ENCODE data around the gene CDK2AP2.
"Not testable (repeated sequence)": the region's sequence is repeated elsewhere in the genome, so short reads cannot be mapped to it uniquely, and the experiment has no call there.

The CDK2AP2 gene

DNA sequence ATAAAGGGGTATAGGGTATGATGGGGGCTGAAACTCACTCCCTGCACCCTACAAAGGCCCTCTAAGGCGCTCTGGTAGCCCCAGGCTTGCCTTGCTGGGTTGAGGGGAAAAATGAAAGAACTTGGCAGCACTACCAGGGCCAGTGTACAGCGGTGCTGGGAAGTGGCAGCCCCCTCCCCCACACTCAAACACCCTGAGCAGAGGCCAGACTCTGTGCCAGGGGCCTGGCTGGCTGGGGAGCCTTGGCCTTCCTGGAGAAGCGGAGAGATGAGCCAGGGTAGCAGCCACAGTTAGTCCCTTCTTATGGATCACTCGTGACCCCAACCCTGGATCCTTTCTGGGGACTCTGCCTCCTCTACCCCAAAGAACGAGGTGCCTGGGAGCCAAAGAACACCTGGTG, 41.6 kb downstream of the CDK2AP2 start:
- no peak for DNase-seq (ENCODE audit: low spot score)

DNA sequence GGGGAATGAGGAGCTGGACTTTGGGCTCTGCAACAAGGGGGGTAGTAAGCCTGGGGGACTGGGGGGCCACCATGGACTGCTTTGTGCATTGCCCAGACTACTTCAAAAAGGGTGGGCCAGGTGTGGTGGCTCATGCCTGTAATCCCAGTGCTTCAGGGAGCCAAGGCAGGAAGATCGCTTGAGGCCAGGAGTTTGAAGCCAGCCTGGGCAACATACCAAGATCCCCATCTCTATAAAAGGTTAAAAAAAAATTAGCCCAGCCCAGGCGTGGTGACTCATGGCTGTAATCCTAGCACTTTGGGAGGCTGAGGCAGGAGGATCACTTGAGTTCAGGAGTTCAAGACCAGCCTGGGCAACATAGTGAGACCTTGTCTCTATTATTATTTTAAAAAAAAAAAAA, 42.4 kb downstream of the CDK2AP2 start:
- not testable (repeated sequence) for DNase-seq (ENCODE audit: low spot score)

DNA sequence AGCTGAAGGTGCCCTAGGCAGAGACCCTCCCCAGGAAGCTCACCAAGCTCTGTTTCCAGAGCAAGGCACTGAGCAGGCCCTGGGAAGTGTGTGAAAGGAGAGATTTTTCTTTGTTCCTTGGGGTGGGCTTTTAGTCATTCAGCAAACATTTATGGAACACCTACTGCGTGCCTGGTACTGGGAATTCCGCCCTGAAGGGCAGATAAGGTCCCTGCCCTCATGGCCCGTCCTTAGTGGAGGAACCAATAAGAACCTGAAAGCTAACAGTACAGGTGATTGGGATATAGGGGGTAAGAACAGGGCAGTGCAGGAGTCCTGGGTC, 42.8 kb downstream of the CDK2AP2 start:
- no peak for DNase-seq (ENCODE audit: low spot score)

DNA sequence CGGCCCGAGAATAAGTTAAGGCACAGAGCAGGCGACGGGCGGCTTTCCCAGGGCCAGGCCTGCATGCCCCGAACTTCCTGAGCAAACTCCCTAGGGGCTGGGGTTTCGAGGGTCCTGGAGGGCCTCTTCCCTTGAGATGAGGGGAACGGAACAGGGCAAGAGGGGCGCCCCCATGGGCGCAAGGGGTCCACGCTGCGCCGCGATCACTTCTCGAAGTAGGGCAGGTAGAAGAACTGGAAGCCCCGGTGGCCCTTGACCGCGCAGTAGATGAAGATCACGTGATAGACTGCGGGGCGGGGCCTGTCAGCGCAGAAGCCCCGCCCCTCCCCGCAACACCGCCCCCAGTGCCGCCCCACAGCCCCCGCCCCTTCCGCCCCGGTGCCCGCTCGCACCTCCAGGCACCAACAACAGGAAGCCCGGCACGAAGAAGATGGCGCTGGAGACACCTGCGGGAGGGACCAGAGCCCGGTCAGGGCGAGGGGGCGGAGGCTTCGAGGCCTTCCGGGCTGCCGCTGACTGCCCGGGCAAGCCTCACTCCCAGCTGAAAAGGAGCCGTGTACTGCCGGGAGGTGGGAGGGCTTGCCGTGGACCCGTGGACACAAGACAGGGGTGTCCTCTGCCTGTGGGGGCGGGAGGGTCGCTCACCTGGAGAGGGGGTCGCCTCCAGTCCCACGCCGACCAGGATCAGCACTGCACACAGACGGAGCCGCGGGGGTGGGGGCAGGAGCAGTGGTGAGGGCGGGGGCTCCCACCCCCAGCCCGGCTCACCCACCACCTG, 43.4 kb downstream of the CDK2AP2 start:
- DNase-seq (ENCODE audit: low spot score) = peak; percentile 90

DNA sequence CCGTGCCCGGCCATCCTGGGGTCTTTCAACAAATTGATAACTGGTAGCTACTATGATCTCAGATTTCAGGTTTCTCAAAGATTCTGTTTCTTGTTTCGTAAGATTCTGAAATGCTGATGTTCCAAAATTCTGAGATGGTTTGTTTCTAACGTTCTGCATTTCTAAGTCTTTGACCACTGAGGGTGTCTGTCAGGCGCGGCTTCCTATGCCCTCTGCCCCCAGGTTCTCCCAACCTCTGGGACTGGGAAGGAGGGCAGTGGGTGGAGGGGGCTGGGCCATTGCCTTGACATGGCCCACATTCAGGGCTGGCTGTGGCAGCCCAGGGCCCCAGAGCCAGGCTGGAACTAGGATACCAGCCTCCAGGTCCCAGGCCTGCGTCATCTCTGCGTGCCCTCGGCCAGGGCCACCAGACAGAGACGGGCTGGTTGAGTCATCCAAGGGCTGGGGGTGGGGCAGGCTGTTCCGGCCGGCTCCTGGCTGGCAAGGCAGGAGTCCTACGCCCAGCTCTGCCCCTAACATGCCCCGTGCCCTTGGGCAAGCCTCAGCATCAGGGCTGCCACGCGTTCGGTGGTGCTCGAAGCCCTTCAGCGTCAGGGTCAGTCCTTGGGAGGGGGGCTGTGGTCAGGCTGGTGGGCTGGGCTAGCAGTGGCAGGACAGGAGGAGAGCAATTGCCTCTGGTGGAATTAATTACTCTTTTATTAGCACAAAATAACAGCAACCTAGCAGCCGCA, 44.1 kb downstream of the CDK2AP2 start:
- DNase-seq (ENCODE audit: low spot score) = peak; percentile 90

DNA sequence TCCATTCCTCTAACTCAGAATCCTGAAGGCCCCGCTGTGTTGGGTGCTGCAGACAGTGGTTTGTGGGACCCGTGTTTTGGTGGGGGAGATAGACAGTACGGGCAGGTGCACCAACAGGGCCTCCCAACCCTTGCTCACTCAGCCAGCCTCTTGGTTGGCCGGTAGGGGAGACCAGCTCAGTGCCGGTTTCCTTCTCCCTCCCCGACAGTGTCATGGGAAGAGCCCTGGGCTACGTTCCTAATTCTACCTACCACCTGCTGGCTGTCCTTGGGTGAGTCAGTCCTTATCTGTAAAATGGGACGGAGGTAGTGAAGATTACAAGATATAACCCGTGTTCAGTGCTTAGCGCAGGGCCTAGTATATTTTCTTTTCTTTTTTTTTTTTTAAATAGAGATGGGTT, 44.8 kb downstream of the CDK2AP2 start:
- no peak for DNase-seq (ENCODE audit: low spot score)

DNA sequence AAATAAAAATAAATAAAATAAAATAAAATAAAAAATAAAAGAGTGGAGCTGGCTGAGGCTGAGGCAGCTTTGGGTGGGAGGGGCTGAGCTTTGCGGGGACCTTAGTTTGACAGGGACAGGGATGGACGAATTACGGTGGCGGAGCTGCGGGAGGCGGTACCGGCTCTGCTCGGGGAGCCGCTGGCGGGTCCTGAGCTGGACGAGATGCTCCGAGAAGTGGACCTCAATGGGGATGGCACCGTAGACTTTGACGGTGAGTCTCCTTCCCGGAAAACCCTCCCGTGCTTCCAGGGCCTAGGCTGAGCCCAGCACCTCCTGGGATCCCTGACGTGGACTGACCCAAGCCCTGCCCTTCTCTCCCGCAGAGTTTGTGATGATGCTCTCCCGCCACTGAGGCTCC, 49.7 kb downstream of the CDK2AP2 start:
- no peak for DNase-seq (ENCODE audit: low spot score)

DNA sequence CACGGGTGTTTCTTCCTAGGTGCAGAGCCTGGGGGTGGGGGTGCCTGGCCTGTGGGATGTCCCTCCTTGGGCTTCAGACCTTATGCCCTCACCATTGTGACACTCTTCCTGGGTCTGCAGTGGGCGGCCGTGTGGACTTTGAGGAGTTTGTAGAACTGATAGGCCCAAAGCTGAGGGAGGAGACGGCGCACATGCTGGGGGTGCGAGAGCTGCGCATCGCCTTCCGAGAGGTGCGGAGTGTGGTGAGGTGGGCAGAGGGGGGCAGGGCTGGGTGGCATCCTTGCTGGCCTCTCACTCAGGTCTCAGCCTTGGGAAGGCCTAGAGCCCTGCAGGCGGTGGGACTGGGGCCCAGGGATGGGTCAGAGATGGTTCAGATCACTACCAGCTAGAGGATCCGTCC, 50.5 kb downstream of the CDK2AP2 start:
- DNase-seq (ENCODE audit: low spot score) = no peak
